Aorta (tissue), 5 donors: Measurements from ENCODE around the gene EMX1. TPM values are rescaled to one million over a fixed set of nuclear protein-coding genes. Genes with fewer than 3 reads are reported as not detected.

Experiments used
- ATAC-seq: fragments of 200-7000 bp; cut with Tn5 transposase; one replicate; pipeline ENCODE4 v1.9.1; 2022; ENCODE audit warnings: moderate library complexity; ENCODE audit not compliant: low FRiP score
- DNase-seq, 2 donors: peaks; one replicate each; pipeline ENCODE4 v3.0.0-alpha.2; 2020
- H3K27ac ChIP-seq, 2 donors: one replicate each; pipeline ENCODE4 v1.5.1; 2013; ENCODE audit warnings: low read length in 2 of 2, mild to moderate bottlenecking in 2 of 2, moderate library complexity in 2 of 2, control low read depth in 1 of 2, inconsistent platforms in 1 of 2, low read depth in 1 of 2
- H3K27me3 ChIP-seq, 2 donors: one replicate each; pipeline ENCODE4 v1.6.1; 2013; ENCODE audit warnings: control low read depth in 1 of 2, low read length in 1 of 2, mild to moderate bottlenecking in 1 of 2, moderate library complexity in 1 of 2; ENCODE audit not compliant: insufficient read depth in 2 of 2, control insufficient read depth in 1 of 2
- H3K36me3 ChIP-seq, 2 donors: one replicate each; pipeline ENCODE4 v1.6.1; 2013; ENCODE audit warnings: control low read depth in 1 of 2, low read length in 1 of 2, mild to moderate bottlenecking in 1 of 2; ENCODE audit not compliant: insufficient read depth in 2 of 2, control insufficient read depth in 1 of 2
- H3K4me1 ChIP-seq, 2 donors: one replicate each; pipeline ENCODE4 v1.6.1; 2013; ENCODE audit warnings: low read length in 2 of 2, control low read depth in 1 of 2, mild to moderate bottlenecking in 1 of 2, moderate library complexity in 1 of 2; ENCODE audit not compliant: insufficient read depth in 2 of 2, control insufficient read depth in 1 of 2
- H3K4me3 ChIP-seq, 2 donors: one replicate each; pipeline ENCODE4 v1.5.1; 2013; ENCODE audit warnings: low read length in 2 of 2, control low read depth in 1 of 2, mild to moderate bottlenecking in 1 of 2
- H3K9me3 ChIP-seq: one replicate; pipeline ENCODE4 v1.6.1; 2013; ENCODE audit warnings: mild to moderate bottlenecking, low read length; ENCODE audit not compliant: control insufficient read depth
- WGBS, 2 donors: extraction: QIAGEN DNeasy Blood & Tissue Kit; methylation state at CpG; one replicate each; pipeline ENCODE4 v1.1.7; 2013; 5-methylcytosine and 5-hydroxymethylcytosine counted together
- intact Hi-C, 2 donors: fragments of 100-400 bp; cut with DNase I; formaldehyde crosslinking; loops; one replicate each; pipeline versions ENCODE4 v1.14.2 to v1.15.0; 2022
- polyA plus RNA-seq, 2 donors: library from polyadenylated mRNA; stranded (reverse); fragments of 200-250 nt; gene quantifications; one replicate each; pipeline ENCODE4 v1.2.3, GENCODE V29; 2013
- total RNA-seq, 2 donors: library from RNA; stranded (reverse); fragmentation: NEBNext Ultra II Directional; extraction: Animal tissue kit (Norgen Biotek cat#: 25700); gene quantifications; one replicate each; pipeline ENCODE4 v1.2.1, GENCODE V29; 2021
- donor health status: healthy with polysubstance abuse.
- donor health status: Bipolar disorder and iron deficiency.
- donor health status: DM: no; HTN: no; CAD: no.
- donor health status: DM: no; HTN: no; CAD: no.
- donor health status: DM: yes; HTN: yes; CAD: no.

Gene EMX1
- total and polyA plus RNA-seq, 4 donors: not detected

DNA sequence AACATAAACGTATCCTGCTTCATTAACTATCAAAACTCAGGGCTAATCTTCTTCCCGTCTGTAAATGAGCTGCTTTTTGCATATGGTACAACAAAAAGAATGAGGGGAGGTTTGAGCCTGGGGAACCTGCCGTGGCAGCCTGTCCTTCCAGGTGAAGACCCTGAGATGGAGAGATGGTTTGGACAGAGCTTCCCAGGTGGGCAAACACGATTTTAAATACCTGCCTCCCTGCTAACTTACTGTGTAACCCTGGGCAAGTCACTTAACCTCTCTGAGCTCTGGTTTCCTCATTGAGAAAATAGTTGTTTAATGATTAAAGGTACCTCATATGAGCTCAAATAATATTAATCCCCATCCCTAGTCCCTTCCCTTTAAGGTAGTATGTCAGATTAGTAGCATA, 9.0 kb downstream of the EMX1 start:
- no peaks in the 10 kb centered on the region for H3K4me1 ChIP-seq
- 38 to 41% methylated on average over 4 of the region's 4 CpGs for WGBS, 2 donors

GRCh38 chr2:72926811-72927465, 9.6 kb downstream of the EMX1 start:
- H3K4me1 ChIP-seq: no peaks in the 10 kb centered on the region
- H3K27me3 ChIP-seq: no peaks in the 10 kb centered on the region
- intact Hi-C loops: no loop called here
- H3K9me3 ChIP-seq: no peaks in the 10 kb centered on the region
- H3K36me3 ChIP-seq: no peaks in the 10 kb centered on the region
- H3K4me3 ChIP-seq: no peak overlapping the region
- H3K27ac ChIP-seq: no peak overlapping the region
- 79 to 87% methylated on average over 6 of the region's 6 CpGs for WGBS, 2 donors
- ATAC-seq (no peak), DNase-seq (no peak)

More for the DNA sequence above, 9.0 kb downstream of the EMX1 start:
- Histone ChIP-seq H3K9me3 (no peaks in the 10 kb centered on the region), H3K36me3 (no peaks in the 10 kb centered on the region), H3K27me3 (no peaks in the 10 kb centered on the region), H3K27ac (no peak overlapping the region), H3K4me3 (no peak overlapping the region)
- intact Hi-C loops: no loop called here
- DNase-seq: no peak
- ATAC-seq: no peak

DNA sequence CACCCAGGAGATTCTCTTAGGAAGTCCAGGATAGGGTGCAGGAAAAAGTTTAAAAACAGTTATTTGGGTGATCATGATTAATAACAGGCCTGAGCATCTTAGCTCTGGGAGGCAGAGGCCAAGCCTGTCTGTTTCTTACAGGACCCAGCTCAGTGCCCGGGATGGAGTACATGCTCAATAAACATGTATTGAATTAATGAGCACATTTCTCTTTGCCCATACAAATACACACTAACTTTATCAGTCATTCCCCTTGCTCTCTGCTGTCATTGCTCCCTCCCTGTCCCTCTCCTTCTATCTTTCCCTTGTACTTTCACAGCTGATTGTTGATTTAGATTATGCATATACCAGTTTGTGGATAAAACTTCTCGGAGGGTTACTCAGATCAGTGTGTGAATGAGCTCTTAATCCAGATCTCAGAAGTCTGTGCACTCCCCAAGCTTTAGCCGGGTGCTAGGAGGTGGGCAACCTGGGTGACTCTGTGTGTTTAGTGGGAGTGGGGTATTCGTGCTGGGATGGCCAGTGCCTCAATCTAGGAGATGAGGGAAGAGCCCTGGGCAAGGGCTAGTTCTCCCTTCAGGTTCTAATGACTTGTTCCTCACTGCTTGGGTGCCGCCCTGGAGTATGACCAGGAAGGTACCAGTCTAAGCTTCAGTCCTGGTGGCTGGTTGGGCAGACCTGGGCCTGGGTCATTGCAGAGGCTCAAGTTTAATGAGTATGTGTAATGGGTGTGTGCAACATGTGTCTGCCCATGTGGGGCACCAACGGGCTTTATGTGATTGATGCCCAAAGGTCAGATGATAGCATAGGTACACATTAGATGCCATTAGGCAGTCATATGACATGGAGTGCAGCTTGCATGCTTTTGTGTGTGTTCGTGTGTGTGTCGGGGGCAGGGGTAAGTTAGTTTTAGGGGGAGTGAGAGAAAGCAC, 10.6 kb downstream of the EMX1 start:
- no peak for ATAC-seq

DNA sequence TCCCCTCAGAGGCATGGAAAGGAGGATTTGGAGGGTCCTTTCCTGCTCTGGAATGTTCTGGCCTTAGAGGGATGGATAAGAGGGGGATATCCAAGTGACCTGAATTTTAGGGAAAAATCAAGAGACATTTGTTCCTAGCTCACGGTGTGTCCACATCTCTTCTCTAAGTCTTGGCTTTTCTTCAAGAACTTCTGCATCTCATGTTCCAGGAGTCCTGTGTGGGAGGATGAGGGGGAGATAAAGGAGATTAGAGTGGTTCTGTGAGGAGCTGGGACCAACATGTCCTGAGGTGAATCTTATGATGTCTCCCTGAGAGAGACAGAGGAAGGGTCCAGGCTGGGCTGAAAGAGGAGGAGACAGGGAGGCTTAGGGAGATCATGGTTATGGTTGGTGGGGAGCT, 11.7 kb downstream of the EMX1 start:
- Histone ChIP-seq H3K36me3 (no peaks in the 10 kb centered on the region), H3K27me3 (no peaks in the 10 kb centered on the region), H3K27ac (no peak overlapping the region), H3K9me3 (no peaks in the 10 kb centered on the region), H3K4me3 (no peak overlapping the region), H3K4me1 (no peaks in the 10 kb centered on the region)
- no peak for DNase-seq
- intact Hi-C loops: no loop called here
- WGBS, 2 donors: 79 to 95% methylated on average over 1 of the region's 1 CpG
- ATAC-seq: no peak

More for the DNA sequence above, 10.6 kb downstream of the EMX1 start:
- intact Hi-C loops: no loop called here
- WGBS, 2 donors: 90% methylated on average over 8 of the region's 8 CpGs
- no peak overlapping the region for H3K4me3 ChIP-seq
- H3K9me3 ChIP-seq: no peaks in the 10 kb centered on the region
- H3K27me3 ChIP-seq: no peaks in the 10 kb centered on the region
- DNase-seq: peak; percentile 3 to 41
- H3K27ac ChIP-seq: no peak overlapping the region
- H3K4me1 ChIP-seq: no peaks in the 10 kb centered on the region
- no peaks in the 10 kb centered on the region for H3K36me3 ChIP-seq

- Histone ChIP-seq H3K27ac (no peak overlapping the region), H3K9me3 (no peaks in the 10 kb centered on the region), H3K4me3 (no peak overlapping the region), H3K27me3 (no peaks in the 10 kb centered on the region), H3K4me1 (no peaks in the 10 kb centered on the region), H3K36me3 (no peaks in the 10 kb centered on the region)
- intact Hi-C loops: no loop called here
- DNase-seq (peak; percentile 40 to 72), ATAC-seq (no peak)
- WGBS, 2 donors: 87 to 93% methylated on average over 14 of the region's 14 CpGs
Measured at GRCh38 chr2:72931280-72931910, 14.1 kb downstream of the EMX1 start.

DNA sequence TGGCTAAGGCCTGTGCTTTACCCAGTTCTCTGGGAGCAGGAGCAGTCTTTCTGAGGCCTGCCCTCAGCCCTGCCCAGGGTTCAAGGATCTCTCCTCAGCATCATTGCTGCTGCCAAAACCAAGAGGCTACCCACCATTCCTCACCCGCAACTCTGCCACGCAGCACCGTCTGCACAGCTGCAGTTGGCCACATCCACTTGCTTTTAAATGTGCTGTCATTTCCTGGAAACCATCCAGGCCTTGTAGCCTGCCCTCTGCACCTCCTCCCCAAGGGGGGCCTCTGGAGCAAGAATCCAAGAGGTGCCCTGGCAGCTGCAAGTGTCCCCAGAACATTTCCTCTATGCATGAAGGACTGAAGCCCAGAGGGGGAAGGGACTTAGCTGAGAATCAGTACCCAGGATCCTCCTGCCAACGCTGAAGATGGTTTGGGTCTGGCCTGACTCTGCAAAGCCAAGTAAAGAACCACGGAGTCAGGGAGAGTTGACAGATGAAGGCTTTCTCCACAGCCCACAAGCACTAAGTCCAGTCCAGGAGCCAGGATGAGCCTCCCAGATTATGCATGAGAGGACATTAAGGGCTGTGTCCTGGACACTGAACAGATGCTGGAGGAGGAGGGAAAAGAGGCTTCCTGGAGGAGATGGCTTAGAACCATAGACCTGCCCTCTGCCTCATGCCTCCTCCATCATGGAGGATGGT, 14.9 kb downstream of the EMX1 start:
- DNase-seq (peak; percentile 17 to 39), ATAC-seq (no peak)
- intact Hi-C loops: no loop called here
- Histone ChIP-seq H3K4me3 (no peak overlapping the region), H3K27ac (no peak overlapping the region), H3K4me1 (no peaks in the 10 kb centered on the region), H3K9me3 (no peaks in the 10 kb centered on the region), H3K27me3 (no peaks in the 10 kb centered on the region), H3K36me3 (no peaks in the 10 kb centered on the region)
- 29 to 37% methylated on average over 5 of the region's 5 CpGs for WGBS, 2 donors

GRCh38 chr2:72932805-72933204, 15.5 kb downstream of the EMX1 start:
- Histone ChIP-seq H3K27ac (no peak overlapping the region), H3K4me3 (no peak overlapping the region), H3K4me1 (no peaks in the 10 kb centered on the region), H3K36me3 (no peaks in the 10 kb centered on the region), H3K27me3 (no peaks in the 10 kb centered on the region), H3K9me3 (no peaks in the 10 kb centered on the region)
- WGBS, 2 donors: 92 to 94% methylated on average over 4 of the region's 4 CpGs
- peak; percentile 10 to 37 for DNase-seq
- intact Hi-C loops: no loop called here
- no peak for ATAC-seq

GRCh38 chr2:72933207-72933606, 15.9 kb downstream of the EMX1 start:
- peak in 1 of 2 donors; percentile 17 for DNase-seq

More at GRCh38 chr2:72933207-72933606, 15.9 kb downstream of the EMX1 start:
- no peak for ATAC-seq
- WGBS, 2 donors: 89% methylated on average over 5 of the region's 5 CpGs
- Histone ChIP-seq H3K27ac (no peak overlapping the region), H3K27me3 (no peaks in the 10 kb centered on the region), H3K36me3 (no peaks in the 10 kb centered on the region), H3K9me3 (no peaks in the 10 kb centered on the region), H3K4me3 (no peak overlapping the region), H3K4me1 (no peaks in the 10 kb centered on the region)
- intact Hi-C loops: no loop called here
